ENCODE results near the gene TAF7L.
A peak's percentile ranks its signal among the peaks of the same experiment; 100 is the strongest.
"Not testable (repeated sequence)": the region's sequence is repeated elsewhere in the genome, so short reads cannot be mapped to it uniquely, and the experiment has no call there.

TAF7L gene, protein sequence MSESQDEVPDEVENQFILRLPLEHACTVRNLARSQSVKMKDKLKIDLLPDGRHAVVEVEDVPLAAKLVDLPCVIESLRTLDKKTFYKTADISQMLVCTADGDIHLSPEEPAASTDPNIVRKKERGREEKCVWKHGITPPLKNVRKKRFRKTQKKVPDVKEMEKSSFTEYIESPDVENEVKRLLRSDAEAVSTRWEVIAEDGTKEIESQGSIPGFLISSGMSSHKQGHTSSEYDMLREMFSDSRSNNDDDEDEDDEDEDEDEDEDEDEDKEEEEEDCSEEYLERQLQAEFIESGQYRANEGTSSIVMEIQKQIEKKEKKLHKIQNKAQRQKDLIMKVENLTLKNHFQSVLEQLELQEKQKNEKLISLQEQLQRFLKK

DNA sequence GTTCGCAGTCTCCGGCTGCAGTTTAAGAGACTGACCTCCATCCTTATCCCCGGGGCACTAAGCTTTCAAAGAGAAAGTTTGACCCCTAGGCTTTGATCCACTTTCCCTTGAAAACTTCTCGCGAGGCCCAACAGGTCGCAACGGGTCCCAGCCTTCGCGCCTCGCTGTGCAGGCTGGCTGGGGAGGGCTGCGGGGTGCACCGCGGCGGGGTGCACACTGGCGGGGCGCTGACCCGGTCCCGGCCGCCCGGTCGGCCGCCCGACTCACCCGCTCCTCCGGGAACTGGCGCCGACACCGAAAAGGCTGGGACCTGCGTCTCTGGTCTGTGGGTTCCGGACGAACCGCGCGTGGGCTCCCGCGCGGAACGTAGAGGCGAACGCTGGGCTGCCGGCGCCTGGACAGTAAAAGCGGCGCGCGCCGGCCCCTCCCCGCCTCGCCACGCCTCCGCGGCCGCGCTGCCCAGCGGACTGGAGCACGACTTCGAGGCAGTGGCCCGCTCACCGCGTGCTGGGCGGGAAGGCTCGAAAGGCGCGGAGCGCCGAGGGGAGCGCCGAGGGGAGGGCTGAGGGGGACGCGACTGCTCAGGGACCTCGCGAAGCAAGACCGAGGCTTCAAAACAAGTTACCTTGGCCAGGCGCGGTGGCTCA, at the start of gene TAF7L:
TSS of gene TAF7L (minus strand) at position 378 of the 647 bp plus-strand sequence. CDS start 3,791 bp downstream, outside the sequence.
- no peak for DNase-seq (ENCODE audit: low read depth)

DNA sequence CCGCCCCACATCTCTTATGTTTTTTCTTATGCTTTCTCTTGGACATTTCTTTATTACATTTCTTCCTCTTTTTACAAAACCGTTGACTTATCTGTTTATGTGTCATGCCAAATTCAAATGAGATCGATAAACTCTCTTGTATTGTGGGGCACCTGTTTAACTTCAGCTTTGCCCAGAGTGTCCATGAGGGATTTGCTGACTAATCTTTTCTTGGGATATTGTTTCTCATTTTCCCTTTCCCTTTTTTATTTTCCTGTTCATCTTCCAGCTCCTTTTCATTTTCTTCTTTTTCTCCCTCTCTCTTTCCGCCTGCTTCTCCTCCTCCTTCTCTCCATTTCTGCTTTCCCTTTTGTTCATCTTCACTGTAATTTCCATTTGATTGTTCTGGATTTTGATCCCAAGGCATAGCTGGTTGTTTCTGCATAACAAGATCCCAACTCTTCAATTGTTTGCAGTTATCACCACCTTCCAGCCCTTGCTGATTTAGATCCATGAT, 46.7 kb upstream of the TAF7L start:
- no peak for DNase-seq (ENCODE audit: low read depth)

DNA sequence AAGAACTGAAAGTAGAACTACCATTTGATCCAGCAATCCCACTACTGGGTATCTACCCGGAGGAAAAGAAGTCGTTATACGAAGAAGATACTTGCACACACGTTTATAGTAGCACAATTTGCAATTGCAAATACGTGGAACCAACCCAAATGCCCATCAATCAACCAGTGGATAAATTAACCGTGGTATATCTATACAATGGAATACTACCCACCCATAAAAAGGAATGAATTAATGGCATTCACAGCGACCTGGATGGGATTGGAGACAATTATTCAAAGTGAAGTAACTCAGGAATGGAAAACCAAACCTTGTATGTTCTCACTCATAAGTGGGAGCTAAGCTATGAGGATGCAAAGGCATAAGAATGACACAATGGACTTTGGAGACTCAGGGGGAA, 43.2 kb upstream of the TAF7L start:
- DNase-seq (ENCODE audit: low read depth): not testable (repeated sequence)

DNA sequence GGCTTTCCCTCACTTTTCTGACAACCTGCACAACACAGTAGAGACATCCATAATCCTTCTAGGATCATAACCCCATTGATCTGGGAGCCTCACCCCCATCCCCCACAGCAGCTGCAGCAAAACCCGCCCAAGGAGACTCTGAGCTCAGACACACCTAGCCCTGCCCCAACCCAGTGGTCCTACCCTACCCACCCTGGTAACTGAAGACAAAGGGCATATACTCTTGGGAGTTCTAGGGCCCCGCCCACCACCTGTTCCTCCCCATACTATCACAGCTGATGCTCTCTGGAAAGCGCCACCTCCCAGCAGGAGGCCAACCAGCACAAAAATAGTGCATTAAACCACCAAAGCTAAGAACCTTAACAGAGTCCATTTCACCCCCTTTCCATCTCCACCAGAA, 35.5 kb upstream of the TAF7L start:
- not testable (repeated sequence) for DNase-seq (ENCODE audit: low read depth)

DNA sequence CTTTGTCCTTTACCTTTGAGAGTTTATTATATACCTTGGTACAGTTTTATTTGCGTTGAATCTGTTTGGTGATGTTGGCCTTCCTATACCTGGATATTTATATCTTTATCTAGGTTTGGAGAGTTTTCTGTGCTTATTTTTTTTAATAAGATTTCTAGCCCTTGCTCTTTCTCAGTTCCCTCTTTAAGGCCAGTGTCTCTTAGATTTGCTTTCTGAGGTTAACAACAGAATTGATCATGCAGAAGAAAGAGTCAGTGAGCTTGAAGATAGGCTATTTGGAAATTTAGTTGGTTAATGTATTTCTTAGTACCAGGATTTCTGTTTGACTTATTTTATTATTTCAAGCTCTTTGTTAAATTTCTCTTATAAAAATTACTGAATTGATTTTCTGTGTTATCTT, 12.7 kb upstream of the TAF7L start:
- DNase-seq (ENCODE audit: low read depth): no peak

DNA sequence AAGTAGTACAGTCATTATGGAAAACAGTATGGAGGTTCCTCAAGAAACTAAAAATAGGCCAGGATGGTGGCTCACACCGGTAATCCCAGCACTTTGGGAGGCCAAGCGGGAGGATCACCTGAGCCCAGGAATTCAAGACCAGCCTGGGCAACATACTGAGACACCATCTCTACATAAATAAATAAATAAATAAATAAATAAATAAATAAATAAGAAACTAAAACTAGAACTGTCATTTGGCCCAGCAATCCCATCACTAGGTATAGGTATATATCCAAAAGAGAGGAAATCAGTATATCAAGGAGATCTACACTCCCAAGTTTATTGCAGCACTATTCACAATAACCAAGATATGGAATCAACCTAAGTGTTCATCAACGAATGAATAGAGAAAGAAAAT, 4.5 kb upstream of the TAF7L start:
- DNase-seq (ENCODE audit: low read depth): not testable (repeated sequence)

DNA sequence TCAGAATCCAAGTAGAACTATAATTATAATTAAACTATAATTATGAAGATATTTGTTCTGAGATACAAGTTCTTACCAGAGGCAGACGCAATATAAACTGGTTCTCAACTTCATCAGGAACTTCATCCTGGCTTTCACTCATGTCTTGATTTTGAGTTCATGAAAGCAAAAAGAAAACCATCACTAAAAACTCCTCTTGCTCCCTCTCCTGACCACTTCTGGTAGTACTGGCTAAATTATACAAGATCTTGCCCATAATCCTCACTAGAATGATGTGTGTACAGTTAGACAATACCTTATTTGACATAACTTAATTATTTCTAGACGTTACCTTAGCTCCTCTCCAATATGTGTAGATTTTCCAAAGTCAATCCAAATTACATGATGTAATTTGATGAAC, 3.7 kb downstream of the TAF7L start:
- peak; percentile 11 for DNase-seq (ENCODE audit: low read depth)

DNA sequence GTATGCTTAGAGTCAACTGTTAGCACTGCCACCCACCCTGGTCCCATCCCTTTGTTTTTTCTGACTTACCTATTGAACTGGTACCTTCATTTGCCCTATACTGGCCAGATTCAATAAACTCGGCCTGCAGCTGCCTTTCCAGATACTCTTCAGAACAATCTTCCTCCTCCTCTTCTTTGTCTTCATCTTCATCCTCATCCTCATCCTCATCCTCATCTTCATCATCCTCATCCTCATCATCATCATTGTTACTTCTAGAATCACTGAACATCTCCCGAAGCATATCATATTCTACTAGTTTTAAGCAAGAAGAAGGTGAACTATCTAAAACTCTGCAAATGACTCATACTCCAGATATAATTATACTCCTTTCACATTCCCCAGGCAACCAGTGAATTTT, 14.9 kb downstream of the TAF7L start:
- DNase-seq (ENCODE audit: low read depth): no peak

DNA sequence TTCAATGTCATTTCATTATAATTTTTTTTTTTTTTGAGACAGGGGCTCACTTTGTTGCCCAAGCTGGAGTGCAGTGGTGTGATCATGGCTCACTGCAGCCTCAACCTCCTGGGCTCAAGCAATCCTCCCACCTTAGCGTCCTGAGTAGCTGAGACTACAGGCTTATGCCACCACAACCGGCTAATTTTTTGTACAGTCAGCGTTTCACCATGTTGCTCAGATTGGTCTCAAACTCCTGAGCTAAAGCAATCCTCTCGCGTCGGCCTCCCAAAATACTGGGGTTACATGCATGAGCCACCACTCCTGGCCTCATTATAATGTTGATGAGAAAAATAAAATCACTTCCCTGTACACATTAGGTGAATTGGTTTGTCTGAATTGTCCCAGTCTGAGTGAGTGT, 16.9 kb downstream of the TAF7L start:
- DNase-seq (ENCODE audit: low read depth): no peak

DNA sequence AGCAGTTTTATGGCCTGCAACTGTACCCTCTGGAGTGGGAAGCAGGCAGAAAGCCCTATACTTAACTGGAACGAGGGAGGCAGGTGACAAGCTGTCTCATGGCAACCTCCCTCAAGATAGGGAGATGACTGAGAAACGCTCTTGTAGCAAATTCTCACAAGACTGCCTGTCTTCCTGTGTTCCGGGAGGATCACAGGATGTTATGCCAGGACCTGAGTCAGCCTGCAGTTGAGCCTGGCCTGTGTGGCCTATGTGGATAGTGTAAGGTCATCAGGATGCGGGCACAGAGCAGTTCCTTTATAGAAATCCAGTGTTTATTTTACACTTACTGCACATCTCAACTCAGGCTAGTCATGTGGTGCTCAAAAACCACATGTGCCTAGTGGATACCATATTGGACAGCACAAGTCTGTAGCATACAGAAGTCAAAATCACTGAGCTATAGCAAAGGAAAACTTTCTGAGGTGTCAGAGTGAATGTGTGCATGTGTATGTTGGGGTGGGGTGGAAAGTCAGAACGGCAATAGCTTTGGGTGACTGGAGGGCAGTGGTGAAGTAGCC, 25.2 kb downstream of the TAF7L start:
- no peak for DNase-seq (ENCODE audit: low read depth)

DNA sequence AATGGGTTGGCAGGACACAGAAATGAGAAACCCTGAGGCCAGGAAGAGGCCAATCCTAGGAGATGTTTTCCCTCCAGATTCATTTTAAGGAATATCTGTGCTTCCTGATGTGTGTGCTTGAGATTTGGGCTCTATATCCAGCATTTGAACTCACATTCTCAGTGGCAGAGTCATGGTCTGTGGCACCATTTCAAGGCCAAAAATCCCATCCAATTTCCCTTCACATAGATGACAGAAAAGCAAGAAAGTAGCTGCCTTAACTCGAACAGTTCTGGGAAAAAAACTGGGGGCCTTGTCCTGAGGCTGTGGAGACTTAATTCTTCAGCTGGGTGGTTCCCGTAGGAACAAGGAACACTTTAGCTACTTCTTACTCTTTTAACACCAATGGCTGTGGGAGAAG, 27.4 kb downstream of the TAF7L start:
- no peak for DNase-seq (ENCODE audit: low read depth)

DNA sequence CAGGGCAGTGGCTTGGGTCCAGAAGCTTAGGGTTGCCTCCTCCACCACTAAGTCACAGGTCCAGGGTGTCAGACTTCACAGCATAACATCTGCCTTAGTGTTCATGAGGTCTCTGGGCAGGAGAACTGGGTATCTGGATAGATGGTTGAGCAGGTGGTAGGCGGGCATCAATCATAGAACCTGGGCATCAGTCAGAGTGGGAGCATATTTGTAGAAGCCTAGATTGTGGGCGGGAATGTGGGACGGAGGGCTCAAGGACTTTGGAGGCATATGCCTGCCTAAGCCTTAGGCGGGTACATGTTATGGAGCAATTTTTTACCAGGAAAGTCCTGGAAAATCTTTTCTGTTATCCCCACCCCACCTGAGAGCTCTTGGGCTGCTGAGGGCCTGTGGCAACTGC, 28.5 kb downstream of the TAF7L start:
- DNase-seq (ENCODE audit: low read depth): no peak

DNA sequence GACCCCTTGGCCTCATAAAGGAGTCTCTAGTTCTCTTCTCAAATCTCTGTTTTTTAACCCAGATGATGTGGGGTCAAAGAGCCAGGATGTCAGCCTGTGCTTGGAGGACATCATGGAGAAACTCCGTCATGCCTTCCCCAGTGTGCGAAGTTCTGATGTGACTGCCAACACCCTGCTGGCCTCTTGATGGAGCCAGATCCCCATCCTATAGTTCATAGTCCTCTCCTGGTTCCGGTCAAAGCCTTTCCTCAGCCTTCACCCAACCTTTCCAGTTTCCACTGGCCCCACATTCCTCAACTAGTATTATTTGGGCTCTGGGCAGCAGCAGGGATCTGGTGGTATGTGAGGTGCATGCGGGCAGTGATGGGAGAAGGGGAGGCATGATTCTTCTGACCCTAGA, 30.7 kb downstream of the TAF7L start:
- DNase-seq (ENCODE audit: low read depth): no peak

DNA sequence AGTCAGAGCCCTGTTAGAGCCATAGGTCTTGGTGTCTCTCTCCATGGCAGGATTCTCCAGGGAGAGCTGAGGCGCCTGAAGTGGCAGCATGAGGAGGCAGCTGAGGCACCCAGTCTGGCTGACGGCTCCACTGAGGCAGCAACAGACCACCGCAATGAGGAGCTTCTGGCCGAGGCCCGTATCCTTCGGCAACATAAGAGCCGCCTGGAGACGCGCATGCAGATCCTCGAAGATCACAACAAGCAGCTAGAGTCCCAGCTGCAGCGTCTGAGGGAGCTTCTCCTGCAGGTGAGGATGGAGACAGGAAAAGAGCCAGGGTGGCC, 32.9 kb downstream of the TAF7L start:
- DNase-seq (ENCODE audit: low read depth): no peak

DNA sequence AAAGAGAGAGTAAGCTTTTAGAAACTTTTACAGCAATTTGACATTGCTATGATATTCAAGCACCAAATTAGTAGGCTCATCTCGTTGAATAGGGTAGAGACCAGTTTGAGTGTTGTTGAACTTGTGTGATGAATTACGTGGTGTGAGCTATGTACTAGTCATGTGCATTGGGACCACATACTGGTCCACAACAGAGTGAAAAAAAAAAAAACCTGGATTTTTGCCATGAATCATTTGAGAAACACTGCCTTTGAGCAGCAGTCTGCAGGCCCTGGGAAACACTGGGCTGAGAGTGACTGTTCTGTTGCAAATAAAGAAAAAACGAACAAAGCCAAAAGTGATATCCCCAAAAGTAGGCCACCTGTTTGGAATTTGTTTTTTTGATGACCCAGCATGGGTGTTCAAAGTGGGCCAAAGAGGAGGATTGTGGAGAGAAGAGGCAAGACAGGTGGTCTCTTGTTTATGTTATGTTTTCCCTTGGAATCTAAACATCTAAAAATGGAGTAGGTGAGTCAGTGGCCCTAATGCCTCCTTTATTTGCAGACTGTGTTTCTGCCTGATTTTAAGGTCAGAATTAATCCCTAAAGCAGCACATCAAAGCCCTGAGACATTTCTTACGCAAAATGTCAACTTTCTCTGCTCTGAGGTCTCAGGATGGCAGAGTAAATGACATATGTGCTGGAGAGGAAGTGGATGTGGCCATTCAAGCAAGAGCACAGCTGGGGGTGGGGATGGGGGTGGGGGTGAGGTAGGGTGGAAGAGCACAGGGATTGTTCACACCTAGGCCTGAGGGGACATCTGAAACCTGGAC, 33.5 kb downstream of the TAF7L start:
- no peak for DNase-seq (ENCODE audit: low read depth)

DNA sequence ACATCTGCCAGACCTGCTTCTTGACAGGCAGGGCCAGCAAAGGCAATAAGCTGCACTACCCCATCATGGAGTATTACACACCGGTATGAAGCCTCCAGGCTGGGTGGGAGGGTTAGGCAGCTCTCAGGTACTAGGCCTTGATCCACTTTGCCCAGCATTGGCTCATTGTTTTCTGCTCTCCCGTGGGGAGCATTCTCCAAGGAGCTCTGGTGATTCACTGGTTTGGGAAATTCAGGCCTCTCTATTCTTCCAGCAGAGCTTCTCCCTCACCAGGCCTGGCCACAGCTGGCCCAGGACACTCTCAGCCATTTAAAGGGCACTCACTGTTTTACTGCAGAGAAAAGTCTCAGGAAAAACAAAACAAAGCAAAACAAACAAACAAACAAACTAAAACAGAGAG, 38.5 kb downstream of the TAF7L start:
- DNase-seq (ENCODE audit: low read depth): no peak

DNA sequence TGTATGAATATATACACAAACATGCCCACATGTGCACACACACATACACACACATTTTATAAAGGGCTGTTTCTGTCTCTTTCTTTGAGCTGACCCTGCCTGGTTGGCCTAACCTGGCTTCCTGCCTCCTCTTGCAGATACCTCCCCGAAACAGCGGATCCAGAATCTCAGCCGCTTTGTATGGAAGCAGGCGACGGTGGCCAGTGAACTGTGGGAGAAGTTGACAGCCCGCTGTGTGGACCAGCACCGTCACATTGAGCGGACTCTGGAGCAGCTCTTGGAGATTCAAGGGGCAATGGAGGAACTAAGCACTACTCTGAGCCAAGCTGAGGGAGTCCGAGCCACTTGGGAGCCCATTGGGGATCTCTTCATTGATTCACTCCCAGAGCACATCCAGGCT, 49.6 kb downstream of the TAF7L start:
- no peak for DNase-seq (ENCODE audit: low read depth)

DNA sequence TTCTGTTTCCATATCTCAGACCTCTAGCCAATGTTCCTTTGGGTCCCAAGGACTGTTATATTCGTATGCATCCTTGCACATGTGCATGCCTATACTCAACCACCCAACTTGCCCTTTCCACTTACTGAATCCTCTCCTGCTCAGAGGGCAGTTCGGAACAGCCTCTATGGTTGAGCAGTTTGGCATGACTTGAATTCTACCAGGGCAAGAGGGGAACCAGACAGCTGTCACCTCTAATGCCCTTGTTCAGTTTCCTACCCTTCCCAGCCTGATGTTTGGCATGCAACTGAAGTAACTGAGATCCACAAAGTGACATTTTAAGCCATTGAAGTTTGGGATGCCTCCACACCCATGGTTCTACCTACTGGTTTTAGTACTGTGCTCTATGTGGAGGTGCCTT, 54.1 kb downstream of the TAF7L start:
- DNase-seq (ENCODE audit: low read depth): no peak

DNA sequence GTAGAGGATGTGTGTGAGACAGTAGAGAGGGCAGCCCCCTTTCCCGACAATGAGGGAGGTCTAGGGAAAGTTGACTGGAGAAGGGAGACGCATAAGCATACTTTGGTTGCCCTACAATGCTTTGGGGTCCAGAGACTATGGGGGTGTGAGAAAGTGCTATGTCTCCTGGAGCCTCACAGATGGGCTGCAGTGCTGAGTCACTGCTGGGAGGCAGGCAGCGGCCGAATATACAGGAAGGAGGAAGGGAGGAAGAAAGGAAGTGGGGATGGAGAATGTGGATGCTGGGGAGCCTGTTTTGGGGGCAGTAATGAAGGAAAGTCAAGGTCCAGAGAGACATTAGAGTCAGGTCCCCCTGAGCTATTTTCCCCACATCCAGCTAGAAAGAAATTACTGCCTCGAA, 58.8 kb downstream of the TAF7L start:
- DNase-seq (ENCODE audit: low read depth): no peak

DNA sequence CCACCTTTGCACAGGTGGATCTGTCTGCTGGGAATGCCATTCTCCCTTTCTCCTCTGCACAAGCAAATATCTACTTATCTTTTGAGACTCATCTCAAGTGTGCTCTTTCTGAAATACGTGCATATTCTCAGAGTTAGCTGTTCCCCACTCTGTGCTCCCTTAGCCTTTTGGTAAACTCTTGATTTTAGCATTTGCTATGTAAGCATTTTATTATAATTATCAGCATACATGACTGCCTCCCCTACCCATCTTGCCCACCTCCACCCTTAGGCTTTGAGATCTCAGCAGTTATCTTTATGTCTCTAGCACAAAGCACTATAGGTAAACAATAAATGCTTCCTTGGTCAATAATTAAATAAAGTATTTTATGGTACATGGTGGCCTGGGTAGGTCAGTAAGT, 60.1 kb downstream of the TAF7L start:
- no peak for DNase-seq (ENCODE audit: low read depth)

DNA sequence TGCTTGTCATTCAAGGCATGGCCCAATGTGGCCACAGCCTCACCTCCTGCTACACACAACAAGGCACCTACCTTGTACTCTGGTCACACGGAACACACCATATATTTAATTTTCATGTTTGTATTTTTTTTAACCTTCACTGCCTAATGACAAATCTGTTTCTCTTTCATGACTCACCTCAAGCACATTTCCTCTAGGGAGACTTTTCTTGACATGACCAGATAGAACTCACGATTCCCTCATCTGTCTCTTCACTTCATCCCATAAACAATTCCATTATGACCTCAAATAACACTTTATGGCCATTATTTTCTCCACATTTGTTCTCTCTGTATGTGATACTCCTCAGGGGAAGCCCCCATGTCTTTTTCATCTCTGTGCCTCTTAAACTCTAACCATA, 60.5 kb downstream of the TAF7L start:
- peak; percentile 11 for DNase-seq (ENCODE audit: low read depth)

DNA sequence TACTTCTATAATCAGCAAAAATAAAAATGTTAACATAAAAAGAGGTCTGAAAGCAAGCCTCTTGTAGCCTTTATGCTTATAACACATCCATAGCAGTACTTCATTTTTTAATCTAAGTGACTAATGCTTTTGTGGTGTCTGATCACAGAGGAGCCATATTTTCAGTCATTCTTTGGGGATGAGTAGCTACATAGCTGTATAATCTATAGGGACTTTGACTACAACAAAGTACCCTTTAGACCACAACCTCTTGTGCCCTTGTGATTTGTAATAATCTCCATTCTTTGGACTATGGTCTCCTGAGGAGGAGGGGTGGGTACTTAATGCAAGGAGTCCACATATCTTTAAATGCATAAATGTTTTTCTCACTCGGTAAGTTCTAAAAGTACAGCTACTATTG, 62.0 kb downstream of the TAF7L start:
- peak; percentile 18 for DNase-seq (ENCODE audit: low read depth)

DNA sequence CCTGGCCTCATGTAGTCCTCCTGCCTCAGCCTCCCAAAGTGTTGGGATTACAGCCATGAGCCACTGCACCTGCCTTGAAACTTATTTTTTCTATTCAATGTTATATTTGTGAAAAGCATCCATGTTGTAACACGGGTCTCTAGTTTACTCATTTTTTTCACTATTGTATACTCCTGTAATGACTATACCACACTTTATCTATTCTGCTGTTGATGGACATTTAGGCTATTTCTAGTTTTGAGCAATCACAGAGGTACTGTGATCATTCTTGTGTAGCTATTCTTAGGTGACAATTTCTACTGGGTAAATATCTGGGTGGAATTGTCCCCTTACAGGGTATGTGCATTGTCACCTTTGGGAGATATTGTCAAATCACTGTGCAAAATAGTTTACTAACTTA, 67.9 kb downstream of the TAF7L start:
- no peak for DNase-seq (ENCODE audit: low read depth)
